Left ventricle myocardium superior (tissue), 1 donor: Measurements from ENCODE around the gene DNAJC3. TPM values are rescaled to one million over a fixed set of nuclear protein-coding genes. Genes with fewer than 3 reads are reported as not detected.
"Not testable (repeated sequence)": the region's sequence is repeated elsewhere in the genome, so short reads cannot be mapped to it uniquely, and the experiment has no call there.

ENCODE experiments used
- ATAC-seq: fragments of 200-7000 bp; cut with Tn5 transposase; one replicate; pipeline ENCODE4 v1.9.1; 2020; ENCODE audit warnings: mild to moderate bottlenecking, moderate library complexity
- DNase-seq: peaks from one replicate; pipeline ENCODE4 v3.0.0-alpha.2; 2020
- intact Hi-C: fragments of 100-400 bp; cut with micrococcal nuclease; formaldehyde crosslinking; loops from one replicate; pipeline ENCODE4 v1.11.0; 2022
- total RNA-seq: library from RNA; stranded (reverse); fragmentation: NEBNext Ultra II Directional; extraction: Animal tissue kit (Norgen Biotek cat#: 25700); gene quantifications from one replicate; pipeline ENCODE4 v1.2.1, GENCODE V29; 2021
- donor health status: DM: no; HTN: yes; CAD: no; lungs with severe emphysema.

DNAJC3 gene
- total RNA-seq, 1 donor from 2014 or later = 31.7 TPM

- intact Hi-C loops = loop anchor here (10.0 kb wide), 1 partner anchor 166 kb away; no protein-coding TSS in a partner anchor
- DNase-seq = no peak
Measured at GRCh38 chr13:95660981-95661581, 15.9 kb upstream of the DNAJC3 start.

GRCh38 chr13:95667235-95667634, 9.7 kb upstream of the DNAJC3 start:
- intact Hi-C loops = loop anchor here (10.0 kb wide), 1 partner anchor 172 kb away; no protein-coding TSS in a partner anchor

More at GRCh38 chr13:95660981-95661581, 15.9 kb upstream of the DNAJC3 start:
- no peak for ATAC-seq

GRCh38 chr13:95671597-95671996, 5.3 kb upstream of the DNAJC3 start:
- intact Hi-C loops = no loop called here
- ATAC-seq (peak; percentile 55), DNase-seq (peak; percentile 34)

More at GRCh38 chr13:95667235-95667634, 9.7 kb upstream of the DNAJC3 start:
- not testable (repeated sequence) for DNase-seq, ATAC-seq

- intact Hi-C loops = no loop called here
Measured at GRCh38 chr13:95676105-95676761, 706 bp upstream of the DNAJC3 start.

GRCh38 chr13:95677564-95678266, 776 bp downstream of the DNAJC3 start:
- peak; percentile 2 for ATAC-seq
- no peak for DNase-seq
- intact Hi-C loops = no loop called here

More at GRCh38 chr13:95676105-95676761, 706 bp upstream of the DNAJC3 start:
- ATAC-seq (no peak), DNase-seq (no peak)

- no peak for ATAC-seq
- intact Hi-C loops = no loop called here
- DNase-seq = no peak
Measured at GRCh38 chr13:95678967-95679366, 2.0 kb downstream of the DNAJC3 start.

GRCh38 chr13:95679722-95680121, 2.8 kb downstream of the DNAJC3 start:
- ATAC-seq (no peak), DNase-seq (no peak)
- intact Hi-C loops = no loop called here

- ATAC-seq (peak; percentile 14), DNase-seq (no peak)
- intact Hi-C loops = no loop called here
Measured at GRCh38 chr13:95684418-95684817, 7.5 kb downstream of the DNAJC3 start.

- intact Hi-C loops, DNase-seq: not testable (repeated sequence)
- peak; percentile 37 for ATAC-seq
Measured at GRCh38 chr13:95684960-95685359, 8.0 kb downstream of the DNAJC3 start.

- ATAC-seq (no peak), DNase-seq (no peak)
Measured at GRCh38 chr13:95689582-95689926, 12.6 kb downstream of the DNAJC3 start.

GRCh38 chr13:95690986-95691385, 14.0 kb downstream of the DNAJC3 start:
- ATAC-seq, DNase-seq, intact Hi-C loops: not testable (repeated sequence)

More at GRCh38 chr13:95689582-95689926, 12.6 kb downstream of the DNAJC3 start:
- intact Hi-C loops = no loop called here

GRCh38 chr13:95697052-95697680, 20.2 kb downstream of the DNAJC3 start:
- no peak for ATAC-seq
- no peak for DNase-seq
- intact Hi-C loops = no loop called here

GRCh38 chr13:95698047-95698749, 21.3 kb downstream of the DNAJC3 start:
- DNase-seq (no peak), ATAC-seq (peak; percentile 91)
- intact Hi-C loops = no loop called here

GRCh38 chr13:95703576-95703975, 26.6 kb downstream of the DNAJC3 start:
- DNase-seq (no peak), ATAC-seq (no peak)
- intact Hi-C loops = no loop called here

GRCh38 chr13:95704510-95704909, 27.6 kb downstream of the DNAJC3 start:
- ATAC-seq (no peak), DNase-seq (no peak)
- intact Hi-C loops = no loop called here

GRCh38 chr13:95706356-95706755, 29.4 kb downstream of the DNAJC3 start:
- ATAC-seq = no peak
- no peak for DNase-seq
- intact Hi-C loops = no loop called here

GRCh38 chr13:95707035-95707434, 30.1 kb downstream of the DNAJC3 start:
- DNase-seq (no peak), ATAC-seq (no peak)
- intact Hi-C loops = no loop called here

- DNase-seq (no peak), ATAC-seq (peak; percentile 57)
- intact Hi-C loops = no loop called here
Measured at GRCh38 chr13:95707442-95708390, 30.8 kb downstream of the DNAJC3 start.
